NCI-H82 (cell line): ENCODE measurements around the gene DTWD2.
"Not testable (repeated sequence)": the region's sequence is repeated elsewhere in the genome, so short reads cannot be mapped to it uniquely, and the experiment has no call there.

Experiments used
- DNase-seq: peaks from one replicate; lab custom pipeline; 2025; lab: John Stamatoyannopoulos, UW

The DTWD2 gene

DNA sequence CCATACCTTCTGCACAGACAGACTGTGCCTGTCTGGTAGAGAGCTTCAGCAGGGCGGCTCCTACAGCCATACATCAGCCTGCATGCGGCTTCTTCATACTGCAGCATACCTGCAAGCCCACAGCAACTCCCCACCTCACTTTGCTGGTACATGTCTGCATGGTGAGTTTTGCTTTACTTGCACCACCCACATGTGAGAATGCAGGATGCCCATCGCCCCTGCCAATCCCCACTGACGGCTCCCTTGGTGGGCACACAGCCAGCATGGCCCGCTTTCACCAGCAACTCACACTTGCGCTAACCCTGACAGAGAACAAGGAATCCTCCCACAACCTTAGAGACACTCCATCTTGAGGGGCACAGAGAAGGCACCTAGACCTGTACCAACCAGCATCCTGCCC is 114.9 kb downstream of the DTWD2 start:
- no peak for DNase-seq

DNA sequence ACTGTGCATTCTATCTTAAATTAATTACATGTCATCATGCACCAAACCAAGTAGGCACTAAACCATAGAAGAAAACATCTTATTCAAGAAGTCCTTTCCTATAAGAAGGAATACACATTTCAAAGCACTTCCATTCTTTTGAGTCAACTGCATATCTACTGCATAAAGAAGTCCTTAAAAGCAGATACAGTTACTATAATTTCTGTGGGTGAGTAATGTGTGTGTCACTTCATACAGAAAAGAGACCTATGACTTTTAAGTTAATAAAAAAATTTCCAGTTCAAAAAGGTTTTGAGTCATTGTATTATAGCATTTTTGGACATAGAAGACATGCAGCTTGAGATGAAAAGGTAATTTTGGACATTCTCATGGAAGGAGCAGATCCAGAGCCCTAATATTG is 125.0 kb downstream of the DTWD2 start:
- DNase-seq = no peak

- no peak for DNase-seq
Measured at GRCh38 chr5:118862596-118862995, 125.8 kb downstream of the DTWD2 start.

DNA sequence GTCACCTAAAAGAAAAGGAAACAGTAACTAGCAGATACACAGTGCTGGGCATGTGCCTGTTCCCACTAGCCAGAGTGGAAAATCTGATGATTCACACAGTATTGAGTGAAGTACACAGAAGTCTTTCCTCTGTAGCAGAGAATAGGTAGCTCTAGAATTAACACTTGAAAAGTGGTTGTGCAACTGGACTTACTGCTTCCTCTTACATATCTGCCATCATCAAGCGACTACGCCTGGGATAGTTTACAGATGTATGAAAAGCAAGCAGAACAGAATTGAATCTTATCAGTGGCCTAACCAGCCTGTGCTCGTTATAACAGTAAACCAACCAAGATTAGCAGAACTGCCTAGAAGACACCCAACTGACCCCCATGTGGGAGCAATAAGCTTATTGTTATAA is 130.6 kb downstream of the DTWD2 start:
- DNase-seq = no peak

GRCh38 chr5:118854819-118855218 is 133.5 kb downstream of the DTWD2 start:
- no peak for DNase-seq

DNA sequence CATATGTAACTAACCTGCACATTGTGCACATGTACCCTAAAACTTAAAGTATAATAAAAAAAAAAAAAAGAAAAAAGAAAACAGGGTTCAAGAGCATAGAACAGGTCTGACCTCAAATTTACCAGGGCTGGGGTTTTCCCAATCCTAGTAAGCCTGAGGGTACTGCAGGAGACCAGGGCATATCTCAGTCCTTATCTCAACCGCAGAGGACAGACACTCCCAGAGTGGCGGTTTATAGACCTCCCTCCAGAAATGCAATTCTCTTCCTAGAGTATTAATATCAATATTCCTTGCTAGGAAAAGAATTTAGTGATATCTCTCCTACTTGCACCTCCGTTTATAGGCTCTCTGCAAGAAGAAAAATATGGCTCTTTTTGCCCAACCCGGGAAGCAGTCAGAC is 136.6 kb downstream of the DTWD2 start:
- DNase-seq = not testable (repeated sequence)

DNA sequence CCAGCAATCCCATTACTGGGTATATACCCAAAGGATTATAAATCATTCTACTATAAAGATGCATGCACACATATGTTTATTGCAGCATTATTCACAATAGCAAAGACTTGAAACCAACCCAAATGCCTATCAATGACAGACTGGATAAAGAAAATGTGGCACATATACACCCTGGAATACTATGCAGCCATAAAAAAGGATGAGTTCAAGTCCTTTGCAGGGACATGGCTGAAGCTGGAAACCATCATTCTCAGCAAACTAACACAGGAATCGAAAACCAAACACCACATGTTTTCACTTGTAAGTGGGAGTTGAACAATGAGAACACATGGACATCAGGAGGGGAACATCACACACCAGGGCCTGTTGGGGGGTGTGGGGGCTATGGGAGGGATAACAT is 138.8 kb downstream of the DTWD2 start:
- DNase-seq = not testable (repeated sequence)

GRCh38 chr5:118844351-118844750 is 144.0 kb downstream of the DTWD2 start:
- no peak for DNase-seq

DNA sequence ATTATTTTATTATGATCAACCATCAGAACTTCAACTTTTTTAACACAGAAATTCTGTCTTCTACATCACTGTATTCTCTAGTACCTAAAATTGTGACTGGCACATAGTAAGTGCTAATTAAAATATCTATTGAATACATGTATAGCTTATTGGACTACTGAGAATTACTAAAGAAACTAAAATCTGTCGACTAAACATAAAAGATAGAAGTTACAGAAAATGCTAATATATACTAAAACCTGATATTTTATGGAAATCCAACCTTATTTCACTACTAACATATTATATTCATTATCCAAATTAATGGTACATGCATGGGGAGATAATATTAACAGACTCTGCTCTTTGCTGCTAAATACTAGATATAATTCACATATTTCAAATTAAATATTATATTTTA is 153.6 kb downstream of the DTWD2 start:
- no peak for DNase-seq

- no peak for DNase-seq
Measured at GRCh38 chr5:118832974-118833373, 155.4 kb downstream of the DTWD2 start.

GRCh38 chr5:118825226-118825625 is 163.1 kb downstream of the DTWD2 start:
- DNase-seq = no peak

- no peak for DNase-seq
Measured at GRCh38 chr5:118818604-118819003, 169.7 kb downstream of the DTWD2 start.

DNA sequence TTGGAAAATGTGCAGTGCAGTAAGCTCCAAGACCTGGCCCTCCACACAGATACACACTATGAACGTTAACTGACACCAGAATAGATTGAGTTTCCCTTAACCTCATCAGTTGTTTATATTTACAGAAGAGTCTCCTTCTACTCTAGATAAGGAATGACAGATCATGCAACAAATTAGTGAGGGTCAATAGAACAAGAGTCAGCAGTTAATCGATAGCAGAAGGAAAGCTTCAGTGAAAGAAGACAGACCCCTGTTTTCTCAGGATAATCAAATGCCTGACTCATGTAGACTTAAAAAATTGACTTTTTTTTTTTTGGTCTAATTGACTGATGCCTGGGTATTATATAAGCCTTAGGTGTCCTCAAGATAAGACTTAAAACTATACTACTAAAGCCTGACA is 179.9 kb downstream of the DTWD2 start:
- no peak for DNase-seq

DNA sequence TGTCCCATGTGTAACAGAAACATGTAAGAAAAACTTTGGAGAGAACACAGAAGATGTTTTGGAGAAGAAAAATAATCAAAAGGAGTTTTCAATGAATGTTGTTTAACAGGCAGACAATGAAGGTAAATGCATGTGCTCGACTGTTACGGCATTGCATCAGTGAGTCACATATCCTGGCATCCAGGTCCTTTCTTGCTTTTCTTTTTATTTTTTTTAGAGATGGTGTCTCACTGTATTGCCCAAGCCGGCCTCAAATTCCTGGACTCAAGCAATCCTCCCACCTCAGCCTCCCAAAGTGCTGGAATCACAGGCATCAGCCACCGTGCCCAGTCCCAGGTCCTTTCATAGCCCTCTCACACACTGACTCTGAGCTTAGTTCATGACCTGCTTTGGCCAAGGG is 181.8 kb downstream of the DTWD2 start:
- DNase-seq = no peak

DNA sequence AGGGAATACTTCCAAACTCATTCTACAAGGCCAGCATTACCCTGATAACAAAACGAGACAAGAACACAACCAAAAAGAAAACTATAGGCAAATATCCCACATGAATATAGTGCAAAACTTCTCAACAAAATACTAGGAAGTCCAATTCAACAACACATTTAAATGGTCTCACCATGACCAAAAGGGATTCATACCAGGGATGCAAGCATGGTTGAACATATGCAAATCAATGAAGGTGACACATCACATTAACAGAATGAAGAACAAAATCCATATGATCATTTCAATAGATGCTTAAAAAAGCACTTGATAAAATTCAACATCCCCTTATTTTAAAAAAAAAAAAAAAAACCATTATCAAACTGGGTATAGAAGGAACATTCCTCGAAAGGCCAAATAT is 186.0 kb downstream of the DTWD2 start:
- DNase-seq = no peak

DNA sequence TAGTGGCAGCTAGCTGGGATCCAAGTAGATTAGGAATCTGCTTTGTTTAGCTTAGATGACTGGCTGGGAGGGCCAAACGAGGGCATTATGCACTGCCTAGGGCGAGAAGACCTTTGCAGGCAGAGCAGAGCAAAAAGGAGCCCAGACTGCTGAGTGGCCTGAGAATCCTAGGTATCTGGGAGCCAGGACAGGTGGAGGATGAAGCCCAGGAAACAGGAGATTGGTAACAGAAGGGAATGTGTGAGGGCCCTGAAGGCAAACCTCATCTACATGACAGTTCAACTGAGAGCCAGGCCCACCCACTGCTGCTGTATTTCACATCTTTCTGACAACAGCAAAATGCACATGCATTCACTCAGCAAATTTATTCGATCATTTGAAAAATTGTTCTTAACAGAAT is 192.3 kb downstream of the DTWD2 start:
- no peak for DNase-seq

- DNase-seq = no peak
Measured at GRCh38 chr5:118794281-118794680, 194.1 kb downstream of the DTWD2 start.

DNA sequence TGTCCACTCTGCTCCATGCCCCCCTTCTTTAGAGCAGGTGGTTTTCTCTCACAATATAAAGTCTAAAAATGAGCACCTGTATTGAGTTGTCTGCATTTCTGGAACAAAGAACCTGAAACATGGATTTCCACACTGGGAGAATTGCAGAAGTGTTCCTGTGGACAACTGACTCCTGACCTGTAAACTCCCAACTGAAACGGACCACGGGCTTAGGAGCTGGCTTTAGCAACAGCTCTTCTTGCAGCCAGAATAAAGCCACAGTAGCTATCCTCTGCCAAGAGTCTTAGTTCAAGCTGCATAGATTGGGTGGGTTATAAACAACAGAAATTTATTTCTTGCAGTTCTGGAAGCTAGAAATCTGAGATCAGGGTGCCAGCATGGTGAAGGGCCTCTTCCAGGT is 194.7 kb downstream of the DTWD2 start:
- no peak for DNase-seq

- DNase-seq = no peak
Measured at GRCh38 chr5:118793091-118793490, 195.3 kb downstream of the DTWD2 start.

DNA sequence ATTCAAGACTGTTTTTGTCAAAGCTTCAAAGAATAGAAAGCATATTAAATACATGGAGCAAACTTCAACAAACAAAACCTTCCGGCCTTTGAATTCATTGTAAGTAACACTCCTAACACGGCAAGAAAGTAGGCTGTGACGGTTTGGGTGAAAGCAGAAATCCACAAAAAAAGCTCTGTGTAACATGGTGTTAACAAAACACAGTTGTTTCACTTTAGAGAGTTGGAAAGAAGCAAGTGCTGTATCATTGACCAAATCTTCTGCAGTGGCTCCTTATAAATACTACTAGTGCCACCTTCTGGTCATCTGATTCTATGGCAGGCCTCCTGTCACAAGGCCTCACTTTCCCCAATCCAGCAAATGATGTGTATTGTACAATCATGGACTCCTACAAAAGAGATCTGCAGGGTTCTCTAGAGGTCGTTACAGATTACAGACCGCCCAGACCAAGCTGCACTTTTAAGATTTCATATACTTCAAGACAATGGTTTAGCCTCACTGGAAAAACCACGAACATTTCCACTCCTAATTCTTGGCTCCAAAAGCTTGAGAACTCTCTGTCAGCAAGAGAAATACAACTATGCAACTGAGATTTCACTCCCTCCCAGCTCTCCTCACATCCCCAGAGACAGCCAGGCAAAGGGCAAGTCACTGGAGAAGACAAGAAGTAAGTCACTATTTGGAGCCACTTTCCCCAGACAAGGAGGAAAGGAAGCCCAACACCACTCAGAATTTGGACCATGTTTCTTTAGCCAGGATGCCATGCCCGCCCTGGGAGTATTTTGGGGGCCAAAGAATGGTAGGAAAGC is 196.2 kb downstream of the DTWD2 start:
- DNase-seq = peak; percentile 82

- DNase-seq = no peak
Measured at GRCh38 chr5:118789366-118789765, 199.0 kb downstream of the DTWD2 start.

DNA sequence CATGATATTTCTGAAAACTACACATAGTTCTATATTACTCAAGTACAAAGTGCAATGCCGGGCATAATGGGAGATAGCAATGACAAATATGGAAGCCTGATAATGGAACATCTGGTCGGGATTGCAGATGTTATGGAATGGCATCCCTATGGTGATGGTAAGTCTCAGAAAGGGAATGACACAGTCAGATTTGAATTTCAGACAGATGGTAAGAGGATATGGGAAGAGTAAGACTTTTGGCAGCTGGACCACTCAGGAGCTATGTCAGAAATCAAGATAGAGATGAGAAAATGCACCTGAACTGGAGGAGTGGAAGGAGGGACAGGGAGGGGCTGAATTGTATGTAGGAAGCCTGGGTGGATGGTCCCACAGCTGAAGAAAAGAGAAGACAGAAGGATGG is 200.0 kb downstream of the DTWD2 start:
- no peak for DNase-seq
